NCI-H2227 treated with DMSO at 0.1 percent for 48 hours (cell line): ENCODE measurements around the gene HERPUD1.
"Not testable (repeated sequence)": the region's sequence is repeated elsewhere in the genome, so short reads cannot be mapped to it uniquely, and the experiment has no call there.

Source experiments
- DNase-seq: peaks from one replicate; lab custom pipeline; 2025; lab: John Stamatoyannopoulos, UW

HERPUD1 gene

GRCh38 chr16:56931892-56932720 lies at the start of gene HERPUD1:
Gene HERPUD1 (plus strand): TSS chr16:56932142. CDS start chr16:56932245, 103 bp downstream.
- DNase-seq, result peak; percentile 86

GRCh38 chr16:56883586-56883985 lies 48.4 kb upstream of the HERPUD1 start:
- no peak for DNase-seq

- no peak for DNase-seq
Observed at GRCh38 chr16:56884026-56884582, 47.8 kb upstream of the HERPUD1 start.

GRCh38 chr16:56884929-56885328 lies 47.0 kb upstream of the HERPUD1 start:
- not testable (repeated sequence) for DNase-seq

GRCh38 chr16:56885446-56886162 lies 46.3 kb upstream of the HERPUD1 start:
- no peak for DNase-seq

- no peak for DNase-seq
Observed at GRCh38 chr16:56886296-56886695, 45.6 kb upstream of the HERPUD1 start.

GRCh38 chr16:56886826-56887225 lies 45.1 kb upstream of the HERPUD1 start:
- no peak for DNase-seq

GRCh38 chr16:56888806-56889205 lies 43.1 kb upstream of the HERPUD1 start:
- DNase-seq, result no peak

- no peak for DNase-seq
Observed at GRCh38 chr16:56889206-56889605, 42.7 kb upstream of the HERPUD1 start.

GRCh38 chr16:56891685-56892084 lies 40.3 kb upstream of the HERPUD1 start:
- no peak for DNase-seq

- DNase-seq, result no peak
Observed at GRCh38 chr16:56892705-56893104, 39.2 kb upstream of the HERPUD1 start.

- DNase-seq, result no peak
Observed at GRCh38 chr16:56894331-56894917, 37.5 kb upstream of the HERPUD1 start.

GRCh38 chr16:56895813-56896212 lies 36.1 kb upstream of the HERPUD1 start:
- DNase-seq, result no peak

GRCh38 chr16:56896244-56896643 lies 35.7 kb upstream of the HERPUD1 start:
- no peak for DNase-seq

- no peak for DNase-seq
Observed at GRCh38 chr16:56897026-56897799, 34.7 kb upstream of the HERPUD1 start.

- DNase-seq, result no peak
Observed at GRCh38 chr16:56898847-56899246, 33.1 kb upstream of the HERPUD1 start.

GRCh38 chr16:56903866-56904265 lies 28.1 kb upstream of the HERPUD1 start:
- DNase-seq, result no peak

GRCh38 chr16:56907401-56907800 lies 24.5 kb upstream of the HERPUD1 start:
- DNase-seq, result no peak

- DNase-seq, result no peak
Observed at GRCh38 chr16:56909527-56909979, 22.4 kb upstream of the HERPUD1 start.

- DNase-seq, result no peak
Observed at GRCh38 chr16:56910112-56910511, 21.8 kb upstream of the HERPUD1 start.

GRCh38 chr16:56910654-56911539 lies 21.0 kb upstream of the HERPUD1 start:
- DNase-seq, result peak; percentile 37
